Kidney (tissue), 14 donors: ENCODE data around the gene CELA1. TPM values are rescaled to one million over a fixed set of nuclear protein-coding genes. Genes with fewer than 3 reads are reported as not detected.
"Not testable (repeated sequence)": the region's sequence is repeated elsewhere in the genome, so short reads cannot be mapped to it uniquely, and the experiment has no call there.

Experiments used
- DNase-seq, 5 donors: peaks; one replicate each; pipeline ENCODE4 v3.0.0-alpha.2; 2013 to 2020
- FAIRE-seq: peaks from 2 replicates; lab custom pipeline; 2012; peaks lifted over from hg19 to GRCh38; lab: Jason Lieb, UNC
- H3K27ac ChIP-seq, 2 donors: one replicate each; pipeline ENCODE4 v1.7.0; 2013; ENCODE audit warnings: low read depth in 2 of 2, low read length in 2 of 2, inconsistent platforms in 1 of 2
- H3K27me3 ChIP-seq: one replicate; pipeline ENCODE4 v1.7.1; 2013; ENCODE audit warnings: low read length, inconsistent platforms; ENCODE audit not compliant: control insufficient read depth, insufficient read depth
- H3K36me3 ChIP-seq, 3 donors: one replicate each; pipeline versions ENCODE4 v1.7.0 to v1.7.1; 2013; ENCODE audit warnings: low read length in 3 of 3, control low read depth in 1 of 3, inconsistent platforms in 1 of 3; ENCODE audit not compliant: insufficient read depth in 3 of 3, control insufficient read depth in 2 of 3
- H3K4me1 ChIP-seq, 3 donors: one replicate each; pipeline versions ENCODE4 v1.7.0 to v1.7.1; 2013; ENCODE audit warnings: low read length in 3 of 3, inconsistent platforms in 1 of 3, low read depth in 1 of 3; ENCODE audit not compliant: control insufficient read depth in 2 of 3, insufficient read depth in 2 of 3
- H3K4me3 ChIP-seq, 3 donors: one replicate each; pipeline versions ENCODE4 v1.7.0 to v1.8.1; 2013; ENCODE audit warnings: low read length in 3 of 3, control low read depth in 1 of 3, inconsistent platforms in 1 of 3
- H3K9ac ChIP-seq, 3 donors: one replicate each; pipeline versions ENCODE4 v1.7.0 to v1.7.1; 2013; ENCODE audit warnings: low read length in 3 of 3, control low read depth in 1 of 3, inconsistent platforms in 1 of 3
- H3K9me3 ChIP-seq, 3 donors: one replicate each; pipeline versions ENCODE4 v1.7.0 to v1.7.1; 2013; ENCODE audit warnings: low read length in 3 of 3, control low read depth in 1 of 3, inconsistent platforms in 1 of 3; ENCODE audit not compliant: control insufficient read depth in 2 of 3, insufficient read depth in 1 of 3
- CTCF ChIP-seq: IDR thresholded peaks from 3 replicates; pipeline ENCODE4 v1.5.1; 2012; ENCODE audit warnings: mild to moderate bottlenecking, moderate library complexity, borderline replicate concordance; ENCODE audit not compliant: insufficient read depth; ENCODE audit errors: extremely low read depth
- intact Hi-C: fragments of 100-400 bp; cut with DNase I; formaldehyde crosslinking; loops from one replicate; pipeline ENCODE4 v1.11.1; 2022
- polyA plus RNA-seq: library from polyadenylated mRNA; stranded (reverse); fragments of 350-450 nt; fragmentation: Illumina TruSeq; extraction: RNeasy Lipid Tissue Mini Kit (QIAGEN cat#74804); gene quantifications from one replicate; pipeline ENCODE4 v1.2.3, GENCODE V29; 2014; ENCODE audit warnings: low read depth, low replicate concordance; ENCODE audit not compliant: insufficient read depth
- total RNA-seq: library from RNA; stranded (reverse); fragmentation: NEBNext Ultra II Directional; extraction: Animal tissue kit (Norgen Biotek cat#: 25700); gene quantifications from one replicate; pipeline ENCODE4 v1.2.1, GENCODE V29; 2021
- donor health status: control.
- donor health status: control.
- donor health status: control.
- donor health status: control.
- donor health status: control.
- donor health status: DM: yes; HTN: yes; CAD: no.
- donor health status: Normal renal cell carcinoma (clear cell type).

CELA1 gene
- total and polyA plus RNA-seq, 2 donors from 2014 or later, result not detected

- FAIRE-seq (no peak), DNase-seq (no peak)
- Histone ChIP-seq H3K4me3 (no peak overlapping the region), H3K27ac (no peak overlapping the region), H3K36me3 (no peaks in the 10 kb centered on the region), H3K9me3 (no peaks in the 10 kb centered on the region), H3K9ac (no peak overlapping the region), H3K27me3 (no peaks in the 10 kb centered on the region), H3K4me1 (no peaks in the 10 kb centered on the region)
- no peak for TF ChIP-seq CTCF
- intact Hi-C loops, result no loop called here
These were observed 38.6 kb downstream of the CELA1 start for GRCh38 chr12:51307655-51308593.

DNA sequence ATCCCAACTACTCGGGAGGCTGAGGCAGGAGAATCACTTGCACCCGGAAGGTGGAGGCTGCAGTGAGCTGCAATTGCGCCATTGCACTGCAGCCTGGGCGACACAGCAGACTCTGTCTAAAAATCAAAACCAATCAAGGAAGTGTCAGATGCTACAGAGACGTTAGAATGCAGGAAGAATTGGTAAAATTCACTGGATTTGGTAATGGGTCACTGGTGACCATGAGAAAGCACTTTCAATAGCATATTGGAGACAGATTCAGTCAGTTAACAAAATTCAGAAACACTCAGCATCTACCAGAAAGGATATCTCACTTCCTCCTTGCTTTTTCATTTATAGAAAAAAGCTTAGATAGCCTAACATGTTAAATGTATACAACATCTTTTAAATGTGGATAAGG is 40.0 kb downstream of the CELA1 start:
- Histone ChIP-seq H3K36me3 (no peaks in the 10 kb centered on the region), H3K9me3 (no peaks in the 10 kb centered on the region), H3K4me1 (no peaks in the 10 kb centered on the region), H3K27me3 (no peaks in the 10 kb centered on the region), H3K9ac (no peak overlapping the region), H3K27ac (no peak overlapping the region), H3K4me3 (no peak overlapping the region)
- DNase-seq (no peak), FAIRE-seq (no peak)
- no peak for TF ChIP-seq CTCF
- intact Hi-C loops, result no loop called here

- FAIRE-seq, intact Hi-C loops, H3K4me1 ChIP-seq, DNase-seq, H3K9ac ChIP-seq, H3K4me3 ChIP-seq, H3K27ac ChIP-seq, H3K9me3 ChIP-seq, H3K36me3 ChIP-seq, H3K27me3 ChIP-seq: not testable (repeated sequence)
These were observed 45.7 kb downstream of the CELA1 start for GRCh38 chr12:51300768-51301167.

- FAIRE-seq (no peak), DNase-seq (no peak)
- Histone ChIP-seq H3K27me3 (no peaks in the 10 kb centered on the region), H3K36me3 (no peaks in the 10 kb centered on the region), H3K4me3 (no peak overlapping the region), H3K9ac (no peak overlapping the region), H3K4me1 (no peaks in the 10 kb centered on the region), H3K27ac (no peak overlapping the region), H3K9me3 (no peaks in the 10 kb centered on the region)
- intact Hi-C loops, result no loop called here
- TF ChIP-seq CTCF, result no peak
These were observed 50.8 kb downstream of the CELA1 start for GRCh38 chr12:51295651-51296050.

GRCh38 chr12:51294097-51294496 is 52.4 kb downstream of the CELA1 start:
- not testable (repeated sequence) for FAIRE-seq, H3K27ac ChIP-seq, H3K9ac ChIP-seq

More at GRCh38 chr12:51294097-51294496, 52.4 kb downstream of the CELA1 start:
- H3K4me3 ChIP-seq, H3K4me1 ChIP-seq, H3K9me3 ChIP-seq, H3K27me3 ChIP-seq, intact Hi-C loops, DNase-seq, H3K36me3 ChIP-seq: not testable (repeated sequence)
